Right ventricle myocardium inferior (tissue), 1 donor: ENCODE measurements around the gene NKAIN2. TPM values are rescaled to one million over a fixed set of nuclear protein-coding genes. Genes with fewer than 3 reads are reported as not detected.
"Not testable (repeated sequence)": the region's sequence is repeated elsewhere in the genome, so short reads cannot be mapped to it uniquely, and the experiment has no call there.

Experiments used
- ATAC-seq: fragments of 200-7000 bp; cut with Tn5 transposase; one replicate; pipeline ENCODE4 v1.9.1; 2020; ENCODE audit warnings: mild to moderate bottlenecking, moderate library complexity
- DNase-seq: peaks from one replicate; pipeline ENCODE4 v3.0.0; 2021; ENCODE audit errors: missing footprints
- intact Hi-C: fragments of 100-400 bp; cut with DNase I; formaldehyde crosslinking; loops from one replicate; pipeline ENCODE4 v1.11.0; 2022
- total RNA-seq: library from RNA; stranded (reverse); fragmentation: NEBNext Ultra II Directional; extraction: Animal tissue kit (Norgen Biotek cat#: 25700); gene quantifications from one replicate; pipeline ENCODE4 v1.2.1, GENCODE V29; 2021
- donor health status: DM: no; HTN: yes; CAD: no; lungs with severe emphysema.

Gene NKAIN2
- total RNA-seq, 1 donor from 2014 or later: 0.30 TPM

GRCh38 chr6:123859291-123859690 is 55.6 kb downstream of the NKAIN2 start:
- intact Hi-C loops: no loop called here
- DNase-seq: no peak
- no peak for ATAC-seq

GRCh38 chr6:123869334-123869733 is 65.7 kb downstream of the NKAIN2 start:
- ATAC-seq: no peak
- no peak for DNase-seq
- intact Hi-C loops: no loop called here

DNA sequence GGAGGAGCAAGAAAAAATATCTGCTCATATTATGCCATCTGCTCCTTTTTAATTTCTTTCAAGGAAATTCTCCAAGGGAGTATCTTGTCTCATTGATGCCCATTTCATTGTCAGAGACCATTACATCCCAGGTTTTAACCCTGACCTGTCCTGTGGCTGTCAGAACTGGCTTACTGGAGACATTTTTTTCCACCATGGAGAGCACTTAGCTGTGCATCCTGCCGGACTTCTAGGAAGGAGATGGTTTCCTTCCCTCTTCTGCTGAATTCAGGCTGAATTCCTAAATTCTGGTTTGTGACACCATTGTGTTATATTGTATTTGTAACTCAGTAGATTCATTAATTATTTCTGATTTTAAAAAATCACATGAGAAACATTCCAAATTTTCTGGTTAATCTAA is 70.3 kb downstream of the NKAIN2 start:
- no peak for ATAC-seq
- intact Hi-C loops: no loop called here
- no peak for DNase-seq

DNA sequence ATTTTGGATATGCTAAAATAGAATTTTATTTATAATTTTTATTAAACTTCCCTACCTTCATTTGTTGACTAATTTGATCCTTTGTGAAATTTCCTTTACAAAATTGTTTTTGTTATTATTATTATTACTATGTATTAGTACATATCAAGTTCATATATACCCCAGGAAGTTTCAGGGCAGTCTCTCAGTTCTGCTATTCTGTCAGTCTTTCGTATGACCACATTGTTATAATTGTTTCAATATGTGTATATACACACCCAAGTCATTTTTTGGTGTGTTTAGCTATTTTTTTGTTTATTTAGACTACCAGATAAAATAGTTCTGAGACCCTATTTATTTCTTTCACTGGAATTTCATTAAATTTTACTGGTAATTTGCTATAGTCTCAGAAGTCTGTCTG is 72.1 kb downstream of the NKAIN2 start:
- DNase-seq: no peak
- ATAC-seq: no peak
- intact Hi-C loops: no loop called here

GRCh38 chr6:123879749-123880148 is 76.1 kb downstream of the NKAIN2 start:
- intact Hi-C loops: no loop called here
- DNase-seq (no peak), ATAC-seq (no peak)

DNA sequence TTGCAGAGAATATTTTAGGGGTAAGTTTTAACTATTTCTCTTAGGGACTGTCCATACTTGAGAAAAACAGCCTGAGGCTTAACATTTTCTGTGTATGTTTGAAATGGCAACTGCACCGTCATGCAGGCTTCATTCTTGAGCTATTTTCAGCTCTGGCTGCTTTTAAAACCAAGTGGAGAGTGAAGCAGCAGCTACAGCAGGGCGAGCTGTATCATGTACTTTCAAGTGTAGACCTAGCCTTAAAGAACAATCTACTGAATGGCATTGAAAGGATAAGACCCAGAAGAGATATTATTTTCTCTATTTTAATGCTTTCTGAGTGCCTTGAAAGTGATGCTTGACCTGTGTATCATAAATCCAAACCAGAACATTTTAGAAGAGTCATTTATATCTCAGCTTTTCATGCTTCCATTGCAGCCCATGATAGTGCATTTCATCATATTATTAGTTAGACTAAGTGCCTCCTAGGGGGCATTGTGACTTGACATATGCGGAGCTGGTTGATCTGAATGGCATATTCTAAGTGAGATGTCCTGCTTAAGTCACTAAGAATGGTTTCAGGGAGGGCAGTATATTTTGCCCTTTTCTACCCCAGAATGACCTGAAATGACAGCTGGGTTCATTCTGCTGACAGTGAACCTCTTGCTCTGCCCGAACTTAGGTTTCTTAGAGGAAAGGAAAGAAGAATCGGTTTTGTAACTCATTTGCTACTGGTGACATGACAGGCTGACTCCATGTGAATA is 85.3 kb downstream of the NKAIN2 start:
- intact Hi-C loops: no loop called here
- ATAC-seq (peak; percentile 67), DNase-seq (no peak)

- intact Hi-C loops: no loop called here
- ATAC-seq (no peak), DNase-seq (no peak)
Observed at GRCh38 chr6:123895346-123895745, 91.7 kb downstream of the NKAIN2 start.

DNA sequence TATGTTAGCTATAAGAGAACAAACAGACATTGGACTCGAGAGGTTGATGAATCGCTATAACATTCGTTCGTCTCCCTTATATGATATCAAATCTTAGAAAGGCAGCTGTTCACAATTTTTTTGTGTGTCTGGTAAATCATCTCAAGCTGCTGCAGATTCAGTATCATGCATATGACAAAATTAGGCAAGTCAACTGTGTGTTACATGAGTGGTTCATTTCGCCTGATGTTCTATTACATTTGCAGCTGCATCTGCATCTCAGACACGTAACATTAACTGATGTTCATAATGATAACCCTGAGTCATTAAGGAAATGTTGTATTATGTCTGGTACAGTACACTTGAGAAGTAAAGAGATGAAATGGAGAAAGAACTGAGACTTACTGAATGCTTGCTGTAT is 92.1 kb downstream of the NKAIN2 start:
- intact Hi-C loops: no loop called here
- no peak for ATAC-seq

GRCh38 chr6:123896869-123897268 is 93.2 kb downstream of the NKAIN2 start:
- intact Hi-C loops: no loop called here
- ATAC-seq (no peak), DNase-seq (no peak)

More for the DNA sequence above, 92.1 kb downstream of the NKAIN2 start:
- DNase-seq: no peak

DNA sequence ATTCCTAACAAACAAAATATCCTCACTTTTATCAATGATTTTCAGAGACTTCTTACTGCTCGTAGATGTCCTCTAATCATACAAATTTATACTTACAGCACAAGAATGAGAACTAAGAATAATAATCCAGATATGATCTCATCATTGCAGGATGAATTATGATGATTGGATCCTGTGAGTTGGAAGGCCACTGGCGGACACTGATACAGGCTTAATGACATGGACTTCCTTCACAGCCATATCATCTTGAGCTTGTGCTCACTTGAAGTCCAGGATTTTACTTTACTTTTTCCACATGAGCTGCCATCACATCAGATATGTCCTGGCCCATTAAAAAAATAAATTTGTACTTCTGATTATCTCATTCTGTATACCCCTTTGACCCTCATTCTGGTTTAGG is 94.3 kb downstream of the NKAIN2 start:
- ATAC-seq (no peak), DNase-seq (no peak)
- intact Hi-C loops: no loop called here

- intact Hi-C loops: no loop called here
- no peak for DNase-seq
- ATAC-seq: no peak
Observed at GRCh38 chr6:123898665-123899064, 95.0 kb downstream of the NKAIN2 start.

DNA sequence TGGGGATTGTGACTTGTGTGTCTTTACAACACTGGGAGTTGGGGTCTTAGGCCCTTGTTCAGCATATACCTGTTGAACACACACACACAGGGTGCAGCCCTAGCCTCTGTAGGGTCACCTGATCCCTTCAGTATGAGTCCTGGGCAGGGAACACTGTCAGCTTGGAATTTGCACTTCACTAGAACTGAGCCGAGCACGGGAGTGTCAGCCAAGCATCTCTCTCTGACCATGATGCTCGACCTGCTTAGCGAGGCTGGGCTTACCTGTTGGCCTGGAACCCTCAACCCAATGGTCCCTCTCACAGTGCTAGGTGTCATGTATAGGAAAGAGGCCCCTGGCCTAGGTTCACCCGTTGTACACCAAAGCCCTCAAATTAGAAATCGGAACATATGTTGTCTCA is 96.1 kb downstream of the NKAIN2 start:
- peak; percentile 53 for DNase-seq
- ATAC-seq: no peak
- intact Hi-C loops: no loop called here

- ATAC-seq: no peak
- no peak for DNase-seq
- intact Hi-C loops: no loop called here
Observed at GRCh38 chr6:123901436-123901835, 97.8 kb downstream of the NKAIN2 start.

DNA sequence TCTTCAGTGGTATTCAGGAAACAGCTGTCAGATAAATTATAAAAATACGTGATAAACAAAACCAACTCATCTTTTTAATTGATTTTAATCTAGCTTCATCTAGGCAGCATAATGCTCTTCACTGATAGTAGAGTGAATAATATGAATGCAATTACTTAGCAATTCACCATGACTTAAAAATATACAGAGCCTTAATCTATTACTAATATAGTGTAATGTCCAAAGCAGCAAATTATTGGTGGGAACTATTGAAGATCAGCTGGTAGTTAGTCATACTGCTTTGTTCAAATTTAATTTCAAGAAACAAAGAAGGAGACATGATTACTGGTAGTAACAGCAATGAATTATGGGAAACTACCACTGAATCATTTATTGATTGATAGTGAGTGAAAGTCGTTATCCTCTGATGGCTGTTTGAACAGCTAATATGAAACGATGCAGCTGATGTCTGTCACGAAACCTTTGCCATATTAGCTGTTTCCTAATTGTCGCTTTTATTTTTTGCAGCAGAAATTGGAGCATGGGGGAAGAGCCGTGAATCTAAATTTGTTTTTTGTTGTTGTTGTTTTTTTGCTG is 99.2 kb downstream of the NKAIN2 start:
- intact Hi-C loops: no loop called here
- ATAC-seq: no peak
- no peak for DNase-seq

GRCh38 chr6:123904228-123904627 is 100.6 kb downstream of the NKAIN2 start:
- ATAC-seq (no peak), DNase-seq (no peak)
- intact Hi-C loops: no loop called here

DNA sequence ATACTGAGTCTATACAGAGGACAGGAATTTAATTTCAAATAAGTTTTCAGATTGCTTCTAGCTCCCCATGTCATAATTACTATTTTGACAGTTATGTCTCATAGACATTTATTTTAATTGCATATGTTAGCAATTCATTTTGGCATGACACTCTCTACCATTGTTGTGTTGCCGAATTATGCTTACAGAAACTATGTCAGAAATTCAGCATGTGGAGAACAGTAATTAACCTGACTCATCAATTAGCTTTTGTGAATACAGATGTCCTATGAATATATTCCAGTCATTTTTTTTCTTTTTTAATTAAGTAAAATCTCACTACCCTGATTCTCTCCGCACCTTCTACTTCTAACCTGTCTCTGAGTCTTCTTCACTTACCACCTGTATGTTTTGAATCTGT is 105.1 kb downstream of the NKAIN2 start:
- DNase-seq (no peak), ATAC-seq (no peak)
- intact Hi-C loops: no loop called here

DNA sequence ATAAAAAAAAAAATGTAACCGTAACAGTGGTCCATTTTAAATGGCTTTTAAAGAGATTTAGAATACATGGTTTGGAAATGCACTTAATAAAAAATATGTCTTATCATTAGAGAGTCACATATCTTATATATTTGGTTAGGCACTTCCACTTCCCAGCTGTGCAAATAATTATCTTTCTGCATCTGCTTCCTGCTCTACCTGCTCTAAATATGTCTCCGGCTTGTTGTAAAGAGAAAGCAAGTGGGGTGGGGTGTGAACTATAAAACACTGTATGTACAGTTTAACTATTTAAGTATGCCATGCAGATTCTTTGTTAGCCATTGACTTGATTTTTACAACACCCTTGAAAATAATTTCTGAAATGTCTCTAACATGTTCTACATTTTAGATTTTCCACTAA is 106.3 kb downstream of the NKAIN2 start:
- no peak for DNase-seq

GRCh38 chr6:123913863-123914262 is 110.2 kb downstream of the NKAIN2 start:
- DNase-seq (no peak), ATAC-seq (no peak)
- intact Hi-C loops: no loop called here

More for the DNA sequence above, 106.3 kb downstream of the NKAIN2 start:
- ATAC-seq: no peak
- intact Hi-C loops: no loop called here

DNA sequence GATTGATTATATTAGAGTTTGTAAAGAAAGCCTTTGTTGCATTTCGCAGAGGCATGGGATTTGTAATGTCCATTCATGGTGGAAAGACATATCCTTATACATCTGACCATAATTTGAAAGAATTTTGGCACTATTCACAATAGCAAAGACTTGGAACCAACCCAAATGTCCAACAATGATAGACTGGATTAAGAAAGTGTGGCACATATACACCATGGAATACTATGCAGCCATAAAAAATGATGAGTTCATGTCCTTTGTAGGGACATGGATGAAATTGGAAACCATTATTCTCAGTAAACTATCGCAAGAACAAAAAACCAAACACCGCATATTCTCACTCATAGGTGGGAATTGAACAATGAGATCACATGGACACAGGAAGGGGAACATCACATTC is 119.7 kb downstream of the NKAIN2 start:
- ATAC-seq, intact Hi-C loops, DNase-seq: not testable (repeated sequence)

DNA sequence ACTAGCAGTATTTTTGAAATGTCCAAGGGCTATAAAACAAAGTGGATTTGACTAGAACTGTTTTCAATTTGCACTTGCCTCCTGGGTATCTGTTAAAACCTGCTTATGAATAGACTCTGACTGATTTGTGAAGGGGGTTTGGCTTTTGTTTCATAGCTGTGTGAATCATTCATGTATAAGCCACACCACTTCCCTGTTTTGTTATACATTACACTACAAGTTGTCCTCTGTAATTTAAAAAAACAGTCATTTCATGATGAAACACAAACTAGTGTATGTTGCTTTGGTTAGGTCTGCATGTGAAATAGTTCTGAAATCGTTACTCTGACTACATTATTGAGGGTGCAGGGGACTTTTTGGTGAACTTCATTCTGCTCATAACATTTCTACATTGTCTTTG is 121.7 kb downstream of the NKAIN2 start:
- ATAC-seq (no peak), DNase-seq (no peak)
- intact Hi-C loops: no loop called here
